ENCODE data around the gene ZC3H4.
"Not testable (repeated sequence)": the region's sequence is repeated elsewhere in the genome, so short reads cannot be mapped to it uniquely, and the experiment has no call there.

The ZC3H4 gene

DNA sequence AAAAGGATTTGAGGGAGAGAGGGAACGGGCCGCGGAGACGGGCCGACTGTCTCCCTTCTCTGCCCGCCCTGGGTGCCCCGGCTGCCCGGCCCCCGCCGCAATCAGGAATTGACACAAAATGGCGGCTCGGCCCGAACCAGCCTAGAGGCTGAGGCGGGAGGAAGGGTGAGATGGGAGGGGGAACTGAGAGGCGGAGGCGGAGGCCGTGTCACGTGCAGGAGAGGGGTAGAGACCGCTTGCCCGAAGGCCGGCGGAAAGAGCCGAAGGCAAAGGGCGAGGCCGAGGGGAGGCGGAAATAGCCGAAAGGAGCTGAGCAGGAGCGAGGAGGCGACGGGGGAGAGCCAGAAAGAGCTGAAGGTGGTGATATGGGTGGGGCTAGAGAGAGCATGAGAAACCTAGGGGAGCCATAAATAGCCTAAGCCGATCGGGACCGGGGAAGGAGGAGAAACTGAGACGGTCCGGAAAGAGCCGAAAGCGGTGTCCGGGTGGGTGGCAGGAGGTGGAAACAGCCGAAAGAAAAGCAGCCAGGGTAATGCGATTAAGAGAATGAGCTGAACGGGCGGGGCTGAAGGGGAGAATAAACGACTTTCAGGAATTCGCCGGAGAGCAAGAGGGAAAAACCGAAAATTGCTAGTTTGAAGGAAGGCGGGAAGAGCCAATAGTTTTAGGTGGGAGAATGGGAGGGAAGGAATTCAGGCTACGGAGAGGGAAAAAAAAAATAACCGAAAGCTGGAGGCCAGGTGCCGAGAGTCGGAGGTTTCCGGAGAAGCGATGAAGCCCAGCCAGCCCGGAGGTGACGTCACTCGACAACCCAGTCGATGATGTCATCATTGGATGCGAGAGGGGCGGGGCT is at the start of gene ZC3H4:
Gene ZC3H4 (minus strand): TSS at position 780 of the 853 bp plus-strand sequence. CDS start 1,192 bp downstream, outside the sequence.
- peak; percentile 97 for DNase-seq

DNA sequence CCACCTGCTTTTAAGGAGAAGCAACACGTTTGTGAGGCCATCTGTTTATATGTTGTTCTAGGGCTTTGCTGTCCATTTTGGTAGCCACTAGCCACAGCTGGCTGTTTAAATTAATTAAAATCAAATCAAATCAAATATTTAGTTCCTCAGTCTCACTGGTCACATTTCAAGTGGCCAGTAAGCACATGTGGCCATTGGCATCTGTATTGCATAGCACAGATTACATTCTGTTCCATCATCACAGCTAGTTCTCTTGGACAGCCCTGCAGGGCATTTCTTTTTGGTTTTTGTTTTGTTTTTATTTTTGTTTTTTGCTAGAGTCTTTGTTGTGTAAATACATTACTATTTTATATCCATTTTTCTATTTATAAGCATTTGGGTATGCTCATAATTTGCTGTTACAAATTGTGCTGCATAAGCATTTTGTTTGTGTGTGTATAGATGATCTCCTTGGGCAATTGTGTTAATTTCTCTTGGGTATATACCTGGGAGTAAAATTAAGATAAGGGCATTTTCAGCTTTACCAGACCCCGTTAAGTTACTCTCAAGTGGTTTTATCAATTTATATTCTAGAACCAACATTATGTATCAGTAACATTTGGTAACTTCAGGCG is 48.4 kb upstream of the ZC3H4 start:
- DNase-seq: no peak

- no peak for DNase-seq
Observed at GRCh38 chr19:47158879-47159503, 45.4 kb upstream of the ZC3H4 start.

- DNase-seq: no peak
Observed at GRCh38 chr19:47158367-47158791, 44.8 kb upstream of the ZC3H4 start.

- DNase-seq: peak; percentile 50
Observed at GRCh38 chr19:47157431-47158321, 44.1 kb upstream of the ZC3H4 start.

- DNase-seq: peak; percentile 57
Observed at GRCh38 chr19:47156861-47157430, 43.4 kb upstream of the ZC3H4 start.

GRCh38 chr19:47155148-47155547 is 41.6 kb upstream of the ZC3H4 start:
- no peak for DNase-seq

- no peak for DNase-seq
Observed at GRCh38 chr19:47153266-47153665, 39.7 kb upstream of the ZC3H4 start.

- DNase-seq: no peak
Observed at GRCh38 chr19:47152632-47153031, 39.1 kb upstream of the ZC3H4 start.

DNA sequence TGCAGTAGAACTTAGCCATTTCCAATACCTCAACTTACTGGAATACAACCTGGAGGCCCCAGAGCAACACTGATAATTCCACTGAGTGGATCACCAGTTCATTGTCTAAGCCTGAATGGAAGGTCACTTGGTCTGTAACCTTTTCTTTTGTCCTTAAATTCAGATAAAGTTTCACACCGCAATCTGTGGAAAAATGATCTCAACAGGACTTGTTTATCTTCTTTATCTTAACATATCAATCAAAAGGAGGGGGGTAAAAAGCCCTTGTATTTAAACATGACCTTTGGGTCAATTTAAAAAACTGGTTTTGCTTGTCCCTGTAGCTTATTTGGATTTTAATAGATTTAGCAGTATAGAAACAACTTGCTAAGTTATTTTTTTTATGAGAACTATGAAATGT is 38.6 kb upstream of the ZC3H4 start:
- no peak for DNase-seq

DNA sequence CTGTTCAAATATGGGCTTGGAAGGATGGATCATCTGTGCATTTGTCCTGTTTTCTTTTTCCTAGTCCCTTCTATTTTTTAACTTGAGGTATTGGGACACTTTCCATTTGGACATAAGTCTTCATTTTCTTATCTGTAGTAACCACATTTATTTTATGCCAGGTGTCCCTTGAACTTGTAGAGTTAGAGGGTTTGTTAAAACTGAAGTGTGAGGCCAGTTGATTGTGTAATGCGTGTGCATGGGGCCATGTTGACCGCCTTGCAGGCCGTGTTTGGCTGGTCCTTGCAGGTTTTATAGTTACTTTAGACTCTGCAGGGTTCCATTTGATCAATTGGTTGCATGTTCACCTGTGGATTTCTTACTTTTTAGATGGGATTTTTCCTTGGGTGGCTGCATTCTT is 38.1 kb upstream of the ZC3H4 start:
- no peak for DNase-seq

DNA sequence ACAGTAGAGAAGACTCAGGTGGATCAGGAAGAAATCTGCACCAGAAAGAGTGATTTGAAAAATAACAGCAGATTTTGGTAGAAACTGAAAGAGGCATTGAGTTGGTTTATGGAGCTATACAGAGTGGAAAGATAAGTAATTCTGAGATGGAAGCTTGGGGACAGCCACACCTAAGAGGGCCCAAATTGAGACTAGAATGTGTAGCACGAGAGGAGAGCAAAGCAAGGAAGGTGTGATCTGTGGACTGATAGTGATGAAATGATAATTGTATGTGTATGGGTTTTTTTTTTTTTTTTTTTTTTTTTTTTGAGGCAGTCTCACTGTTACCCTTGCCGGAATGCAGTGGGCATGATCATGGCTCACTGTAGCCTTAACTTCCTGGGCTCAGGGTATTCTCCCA is 33.3 kb upstream of the ZC3H4 start:
- no peak for DNase-seq

DNA sequence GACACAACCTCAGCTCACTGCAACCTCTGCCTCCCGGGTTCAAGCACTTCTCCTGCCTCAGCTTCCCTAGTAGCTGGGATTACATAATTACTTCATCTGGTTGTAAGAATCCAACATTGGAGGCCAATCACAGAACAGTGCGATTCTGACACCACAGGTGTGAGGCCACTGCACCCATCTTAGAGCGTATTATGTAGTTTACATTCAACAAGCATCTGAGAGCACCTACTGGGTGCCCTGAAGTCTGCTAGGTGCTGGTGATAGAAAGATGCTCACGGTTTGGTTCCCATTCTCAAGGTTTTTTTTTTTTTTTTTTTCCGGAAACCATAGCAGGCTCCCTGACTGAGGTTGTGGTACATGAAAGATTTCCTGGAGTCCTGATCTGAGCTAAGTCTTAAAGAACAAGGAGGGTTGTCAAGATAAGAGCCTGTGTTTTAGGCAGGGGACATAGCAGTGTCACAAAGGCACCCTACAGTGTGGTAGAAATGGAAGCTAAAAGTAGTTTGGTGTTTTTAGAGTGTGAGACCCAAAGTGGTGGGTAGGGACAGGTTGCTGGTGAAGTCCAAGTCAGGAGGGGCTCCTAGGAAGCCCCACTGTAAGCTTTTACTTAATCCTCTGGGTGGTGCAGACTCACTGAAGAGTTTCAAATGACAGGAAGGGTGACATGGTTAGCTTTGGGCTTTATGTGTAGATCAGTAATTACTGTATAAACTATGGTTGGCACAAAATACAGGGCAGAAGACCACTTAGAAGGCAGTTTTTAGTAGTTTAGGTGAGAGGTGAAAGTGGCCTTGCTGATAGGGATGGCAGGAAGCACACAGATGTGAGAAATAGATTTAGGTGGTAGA is 32.3 kb upstream of the ZC3H4 start:
- DNase-seq: no peak

- DNase-seq: no peak
Observed at GRCh38 chr19:47144630-47145029, 31.1 kb upstream of the ZC3H4 start.

DNA sequence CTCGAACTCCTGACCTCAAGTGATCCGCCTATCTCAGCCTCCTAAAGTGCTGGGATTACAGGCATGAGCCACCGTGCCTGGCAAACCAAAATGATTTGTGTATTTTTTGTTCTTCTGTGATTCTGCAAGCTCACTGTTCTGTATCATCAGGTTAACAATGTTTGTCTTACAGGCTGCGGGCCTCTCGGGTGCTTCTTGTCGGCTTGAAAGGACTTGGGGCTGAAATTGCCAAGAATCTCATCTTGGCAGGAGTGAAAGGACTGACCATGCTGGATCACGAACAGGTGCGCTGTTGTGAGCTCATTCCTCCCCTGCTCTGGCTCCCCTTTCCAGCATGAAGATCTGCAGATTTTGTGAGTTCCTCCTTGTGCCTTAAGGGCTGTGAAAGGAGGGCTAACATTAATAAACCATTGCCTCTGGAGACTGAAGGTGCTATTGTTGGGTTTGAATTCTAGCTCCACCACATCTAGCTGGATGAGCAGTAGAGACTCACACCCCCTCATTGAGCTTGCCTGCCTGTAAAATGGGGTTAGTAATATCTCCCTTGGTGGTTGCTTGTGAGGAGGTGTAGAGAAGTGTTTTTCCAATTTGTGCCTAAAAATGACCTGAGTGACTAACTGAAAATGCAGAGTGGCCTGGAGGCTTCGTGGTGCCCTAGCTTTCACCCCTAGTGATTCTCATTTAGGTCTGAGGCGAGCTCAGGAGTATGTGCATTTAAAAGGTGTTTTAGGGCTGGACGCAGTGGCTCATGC is 29.9 kb upstream of the ZC3H4 start:
- no peak for DNase-seq

GRCh38 chr19:47142779-47143178 is 29.2 kb upstream of the ZC3H4 start:
- DNase-seq: no peak

DNA sequence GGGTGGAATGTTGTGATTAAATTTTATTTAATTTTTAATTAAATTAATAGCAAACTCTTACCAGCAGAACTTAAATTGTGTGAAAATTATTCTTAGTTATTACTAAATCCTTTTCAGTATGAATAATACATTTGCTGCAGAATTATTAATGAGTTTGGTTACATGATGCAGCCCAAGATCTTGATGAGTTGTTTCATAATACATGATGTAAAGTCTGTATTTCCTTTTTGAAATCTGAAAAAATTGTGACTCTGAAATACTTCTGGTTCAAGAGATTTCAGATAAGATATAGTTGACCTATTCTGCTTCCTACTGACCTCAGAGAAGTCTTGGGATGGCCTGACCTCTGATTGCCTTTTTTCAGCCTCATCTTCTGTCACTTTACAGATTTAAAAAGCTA is 28.1 kb upstream of the ZC3H4 start:
- DNase-seq: no peak

GRCh38 chr19:47141252-47141651 is 27.7 kb upstream of the ZC3H4 start:
- DNase-seq: not testable (repeated sequence)

DNA sequence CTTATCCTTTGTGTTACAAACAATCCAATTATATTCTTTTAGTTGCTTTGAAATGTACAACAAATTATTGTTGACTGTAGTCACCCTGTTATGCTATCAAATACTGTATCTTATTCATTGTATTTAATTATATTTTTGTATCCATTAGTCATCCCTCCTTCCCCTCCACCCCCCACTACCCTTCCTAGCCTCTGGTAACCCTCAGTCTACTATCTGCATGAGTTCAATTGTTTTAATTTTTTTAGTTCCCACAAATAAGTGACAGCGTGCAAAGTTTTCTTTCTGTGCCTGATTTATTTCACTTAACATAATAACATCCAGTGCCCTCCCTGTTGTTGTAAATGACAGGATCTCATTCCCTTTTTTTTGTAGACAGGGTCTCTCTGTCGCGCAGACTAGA is 21.6 kb upstream of the ZC3H4 start:
- DNase-seq: no peak

GRCh38 chr19:47134545-47134944 is 21.0 kb upstream of the ZC3H4 start:
- DNase-seq: no peak

GRCh38 chr19:47133021-47133471 is 19.5 kb upstream of the ZC3H4 start:
- no peak for DNase-seq

All from RPMI8226 (cell line).